IgD-negative memory B cell (primary cell): Measurements from ENCODE around the gene OR6M1. TPM values are rescaled to one million over a fixed set of nuclear protein-coding genes. Genes with fewer than 3 reads are reported as not detected.
A peak's percentile ranks its signal among the peaks of the same experiment; 100 is the strongest.

Source experiments
- H3K27ac Mint-ChIP-seq, 3 donors: one replicate each; pipeline ENCODE4 v1.8.0; 2020 to 2022; ENCODE audit warnings: mild to moderate bottlenecking in 3 of 3, mixed read lengths in 3 of 3, moderate library complexity in 1 of 3
- H3K27me3 Mint-ChIP-seq: one replicate; pipeline ENCODE4 v1.8.0; 2021; ENCODE audit warnings: mixed read lengths
- H3K36me3 Mint-ChIP-seq: one replicate; pipeline ENCODE4 v1.8.0; 2020; ENCODE audit warnings: mild to moderate bottlenecking, mixed read lengths
- H3K4me1 Mint-ChIP-seq, 3 donors: one replicate each; pipeline ENCODE4 v1.8.0; 2020 to 2022; ENCODE audit warnings: mixed read lengths in 3 of 3, mild to moderate bottlenecking in 1 of 3
- H3K4me3 Mint-ChIP-seq, 4 donors: one replicate each; pipeline ENCODE4 v1.8.0; 2020 to 2022; ENCODE audit warnings: mild to moderate bottlenecking in 4 of 4, mixed read lengths in 4 of 4, moderate library complexity in 3 of 4
- H3K9me3 Mint-ChIP-seq, 3 donors: one replicate each; pipeline ENCODE4 v1.8.0; 2020 to 2021; ENCODE audit warnings: mixed read lengths in 3 of 3, mild to moderate bottlenecking in 1 of 3
- polyA plus RNA-seq: library from polyadenylated mRNA; unstranded; fragments of 300-500 nt; fragmentation: Illumina TruSeq; gene quantifications from one replicate; pipeline ENCODE4 v1.2.3, GENCODE V29; 2021

OR6M1 gene
- polyA plus RNA-seq, 1 donor from 2014 or later = not detected

DNA sequence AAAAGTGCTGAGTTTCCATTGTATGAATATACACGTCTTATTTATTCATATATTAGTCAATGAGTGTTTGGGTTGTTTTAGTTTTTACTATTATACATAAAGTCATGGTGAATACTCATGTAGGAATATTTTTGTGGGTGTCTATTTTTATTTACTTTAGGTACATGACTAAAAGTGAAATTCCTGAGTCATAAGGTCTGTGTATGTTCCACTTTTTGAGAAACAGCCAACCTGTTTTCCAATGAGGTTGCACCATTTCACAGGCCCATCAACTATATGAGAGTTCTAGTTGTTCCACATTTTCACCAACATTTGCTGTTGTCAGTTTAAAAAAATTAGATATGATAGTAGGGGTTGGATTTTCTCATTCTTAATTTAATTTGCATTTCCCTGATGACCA lies 45.3 kb downstream of the OR6M1 start:
- Mint-ChIP-seq H3K4me3 (no peak overlapping the region), H3K9me3 (peaks cover 6 to 19% (median 14%) of the 10 kb centered on the region in 3 donors), H3K27me3 (peaks cover 1% of the 10 kb centered on the region), H3K27ac (no peak overlapping the region), H3K36me3 (peaks cover 4% of the 10 kb centered on the region), H3K4me1 (peaks cover 0 to 2% (median 0%) of the 10 kb centered on the region in 3 donors)

DNA sequence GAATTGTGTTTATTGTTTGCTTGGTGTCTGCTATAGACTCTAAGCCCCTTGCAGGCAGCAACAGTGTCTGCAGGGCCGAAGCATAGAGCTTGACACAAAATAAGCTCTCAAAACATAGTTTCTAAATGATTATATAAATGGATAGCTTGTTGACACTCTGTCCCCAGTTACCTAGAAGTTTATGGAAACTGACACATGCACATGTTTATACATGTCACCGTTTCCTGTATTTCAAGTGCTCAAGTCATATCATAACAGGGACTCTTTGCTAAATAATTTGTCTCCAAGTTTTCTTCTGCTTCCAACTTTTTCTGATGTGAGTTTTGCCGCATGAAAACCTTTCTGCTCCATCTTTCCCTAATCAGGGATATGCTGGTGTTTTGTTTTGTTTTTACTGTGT lies 48.2 kb downstream of the OR6M1 start:
- no peaks in the 10 kb centered on the region for H3K36me3 Mint-ChIP-seq
- peak overlapping the region in 1 of 3 donors; percentile 6 for H3K27ac Mint-ChIP-seq
- peaks cover 3% of the 10 kb centered on the region for H3K27me3 Mint-ChIP-seq
- peaks cover 0 to 4% (median 3%) of the 10 kb centered on the region in 3 donors for H3K4me1 Mint-ChIP-seq
- H3K9me3 Mint-ChIP-seq = peaks cover 2 to 12% (median 6%) of the 10 kb centered on the region in 3 donors
- H3K4me3 Mint-ChIP-seq = no peak overlapping the region

DNA sequence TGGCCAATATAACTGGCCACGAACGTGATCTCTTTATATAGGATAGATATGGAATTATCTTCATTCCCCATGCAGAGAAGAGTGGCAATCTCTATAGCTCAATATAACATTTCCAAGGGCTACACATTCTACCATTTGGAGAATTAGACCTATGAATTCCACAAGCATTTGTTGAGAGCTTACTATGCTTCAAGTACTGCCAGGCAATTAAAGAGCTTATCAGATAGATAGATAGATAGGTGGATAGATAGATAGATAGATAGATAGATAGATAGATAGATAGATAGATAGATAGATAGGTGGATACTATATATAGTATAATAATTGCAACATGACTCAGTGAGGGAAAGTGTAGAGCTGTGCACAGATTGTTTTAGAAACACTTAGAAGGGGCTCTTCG lies 50.3 kb downstream of the OR6M1 start:
- Mint-ChIP-seq H3K36me3 (no peaks in the 10 kb centered on the region), H3K27ac (no peak overlapping the region), H3K9me3 (no peaks in the 10 kb centered on the region), H3K27me3 (peaks cover 6% of the 10 kb centered on the region), H3K4me1 (peaks cover 0 to 5% (median 3%) of the 10 kb centered on the region in 3 donors), H3K4me3 (no peak overlapping the region)

Other genes starting within 250 kb of the OR6M1 start
- not detected for gene SCN3B, start 151.7 kb downstream of the OR6M1 start, polyA plus RNA-seq
- 13.8 TPM for gene ZNF202, start 64.7 kb downstream of the OR6M1 start, polyA plus RNA-seq
- gene OR6X1, start 51.8 kb downstream of the OR6M1 start, polyA plus RNA-seq = not detected
- gene TMEM225, start 79.3 kb upstream of the OR6M1 start, polyA plus RNA-seq = not detected
- gene OR8D4, start 95.8 kb upstream of the OR6M1 start, polyA plus RNA-seq = not detected
- gene OR4D5, start 133.3 kb upstream of the OR6M1 start, polyA plus RNA-seq = not detected
- gene OR6T1, start 137.5 kb upstream of the OR6M1 start, polyA plus RNA-seq = not detected
- not detected for gene OR10S1, start 171.4 kb upstream of the OR6M1 start, polyA plus RNA-seq
- gene OR10G6, start 188.8 kb upstream of the OR6M1 start, polyA plus RNA-seq = not detected
- not detected for gene OR10G4, start 206.6 kb upstream of the OR6M1 start, polyA plus RNA-seq
- not detected for gene OR10G9, start 216.7 kb upstream of the OR6M1 start, polyA plus RNA-seq
- not detected for gene OR10G8, start 220.4 kb upstream of the OR6M1 start, polyA plus RNA-seq
- not detected for gene OR10G7, start 235.0 kb upstream of the OR6M1 start, polyA plus RNA-seq